ENCODE results near the gene GSK3B.

GSK3B gene

DNA sequence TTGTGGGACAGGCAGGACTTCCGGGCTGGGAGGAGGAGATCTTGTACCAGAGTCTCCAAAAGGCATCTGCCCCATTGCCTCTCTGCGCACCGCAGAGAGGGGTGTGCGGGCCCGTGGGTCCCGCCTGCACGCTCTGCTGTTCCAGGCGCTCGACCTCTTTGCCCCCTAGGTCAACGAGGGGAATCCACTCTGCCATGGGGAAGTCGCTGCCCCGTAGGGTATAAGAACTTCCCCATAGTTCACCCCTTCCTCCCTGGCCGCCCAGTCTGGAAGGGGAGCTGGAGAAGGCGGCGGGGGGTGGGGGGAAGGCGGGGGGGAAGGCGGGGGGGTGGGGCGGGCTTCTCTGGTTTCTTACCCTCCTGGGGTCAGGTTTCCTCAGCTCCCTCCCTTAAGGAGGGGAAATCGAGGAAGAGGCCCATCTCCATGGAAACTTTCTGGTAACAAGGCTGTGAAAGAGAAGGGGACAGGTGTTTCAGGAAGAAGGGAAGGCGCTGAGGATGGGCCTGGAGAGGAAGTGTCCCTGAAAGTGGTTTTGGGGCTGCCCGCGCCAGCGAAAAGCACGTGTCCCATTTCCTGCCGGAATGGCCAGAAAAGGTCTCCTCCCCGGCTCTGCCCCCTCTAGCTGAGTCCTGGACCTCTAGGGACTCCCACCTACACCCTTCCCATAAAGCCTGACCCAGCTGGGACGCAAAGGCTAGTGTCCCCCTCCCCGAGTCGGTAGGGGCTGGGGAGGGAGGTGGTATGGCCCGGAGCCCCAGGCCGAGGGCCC is 284.8 kb downstream of the GSK3B start:
- DNase-seq = peak in 1 of 6 experiments; percentile 49

DNA sequence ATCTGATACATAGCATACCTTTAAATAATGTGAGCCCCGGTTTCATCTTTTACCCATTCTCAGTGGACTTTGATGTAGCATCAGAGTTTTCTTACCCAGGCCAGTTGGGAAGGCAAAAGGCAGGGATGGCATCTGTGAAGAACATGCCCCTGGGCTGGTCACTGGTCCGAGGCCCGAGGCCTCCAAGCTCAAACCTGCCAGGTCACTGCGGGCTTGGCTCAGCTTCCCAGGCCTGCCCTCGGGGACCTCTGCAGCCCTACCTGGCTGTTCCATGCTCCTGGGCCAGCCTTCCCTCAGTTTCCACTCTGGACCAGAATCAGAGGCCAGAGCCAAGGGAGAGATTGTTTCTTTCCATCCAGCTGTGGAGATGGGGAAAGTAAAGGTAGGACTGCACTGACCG is 285.4 kb downstream of the GSK3B start:
- DNase-seq = no peak

DNA sequence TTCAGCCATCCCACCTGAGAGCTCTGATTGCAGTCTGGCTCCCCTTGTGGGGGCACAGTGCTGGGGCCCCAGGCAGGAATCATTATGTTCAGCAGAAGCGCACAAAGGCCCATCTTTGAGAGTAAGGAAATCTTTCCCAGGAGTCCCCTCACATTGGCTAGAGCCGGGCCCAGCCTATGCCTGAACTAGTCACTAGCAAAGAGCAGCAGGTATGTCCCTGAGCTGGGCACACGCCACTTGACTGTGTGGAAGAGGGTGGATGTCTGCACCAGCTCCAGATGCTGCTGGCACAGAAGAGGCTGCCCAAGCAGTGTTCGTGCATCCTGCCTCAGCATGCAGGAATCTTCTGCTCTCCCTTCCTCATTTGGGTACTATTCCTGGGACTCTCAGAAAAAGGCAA is 286.0 kb downstream of the GSK3B start:
- DNase-seq = no peak

DNA sequence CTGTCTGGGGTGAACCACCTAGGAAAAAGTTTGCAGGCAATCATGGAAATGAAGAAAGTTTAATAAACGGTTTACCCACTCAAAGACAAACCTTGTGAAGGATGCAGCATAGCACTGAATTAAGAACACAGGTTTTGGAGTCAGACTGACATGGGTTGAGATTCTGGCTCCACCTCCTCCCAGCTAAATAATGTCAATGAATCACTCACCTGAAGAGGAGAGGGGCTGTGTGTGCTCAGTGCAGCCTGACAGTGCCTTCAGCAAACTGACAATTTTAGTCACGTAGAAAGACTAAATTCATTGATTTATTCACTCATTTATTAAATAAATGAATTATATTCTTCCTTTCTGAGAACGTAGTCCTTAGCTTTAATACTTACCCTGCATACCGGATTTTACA is 293.4 kb downstream of the GSK3B start:
- DNase-seq = no peak

DNA sequence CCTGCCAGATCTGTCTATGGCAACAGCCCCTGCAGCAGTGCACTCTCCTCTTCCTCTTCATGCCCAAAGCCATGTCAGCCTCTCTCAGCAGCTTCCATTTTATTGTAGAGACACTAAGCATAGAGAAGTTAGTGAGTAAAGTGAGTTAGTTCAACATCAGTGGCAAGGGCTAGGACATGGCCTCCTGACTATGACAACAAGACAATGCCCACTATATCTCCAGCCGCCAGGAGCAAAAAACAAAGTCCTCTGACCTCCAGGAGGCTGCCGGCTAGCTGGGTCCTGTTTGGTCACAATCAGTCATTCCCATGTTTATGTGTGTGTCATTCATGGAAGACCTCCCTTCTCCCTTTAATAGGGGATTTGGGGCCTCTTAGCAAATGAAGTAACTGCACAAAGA is 297.5 kb downstream of the GSK3B start:
- no peak for DNase-seq

DNA sequence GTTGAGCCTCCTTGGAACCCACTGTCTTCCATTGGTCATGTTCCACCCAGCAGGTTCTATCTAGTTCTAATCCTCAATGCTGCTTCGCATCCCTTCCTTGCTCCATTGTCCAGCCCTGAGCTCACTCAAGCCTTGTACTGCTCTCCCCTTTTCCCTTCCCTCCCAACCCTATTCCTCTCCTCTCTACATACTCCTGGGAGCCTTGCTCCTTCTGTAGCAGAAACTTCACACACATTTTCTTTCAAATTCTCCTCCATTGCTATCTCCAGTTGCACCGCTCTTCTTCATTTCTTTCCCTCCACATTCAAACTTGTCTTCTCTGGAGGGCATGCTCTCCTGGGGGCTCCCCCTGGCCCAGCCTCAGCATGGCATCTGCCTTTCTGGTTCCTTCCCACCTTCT is 297.9 kb downstream of the GSK3B start:
- DNase-seq = no peak

DNA sequence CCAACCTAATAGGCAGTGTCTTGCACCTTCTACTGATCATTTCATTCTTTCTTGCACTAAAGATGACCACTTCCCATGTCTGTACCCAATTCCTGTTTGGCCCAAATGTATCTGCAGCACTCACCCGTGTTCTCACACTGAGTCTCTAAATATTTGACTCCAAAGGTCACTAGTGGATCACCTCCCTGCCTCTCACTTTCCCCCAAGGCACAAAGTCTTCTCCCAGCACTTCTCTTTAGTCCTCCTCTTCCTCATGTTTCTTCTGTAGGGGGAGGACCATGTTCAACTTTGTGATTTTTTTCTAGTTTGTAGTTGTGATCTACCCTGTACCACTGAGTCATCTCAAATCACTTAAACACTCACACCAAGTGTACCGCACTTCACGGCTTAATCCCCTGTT is 298.4 kb downstream of the GSK3B start:
- DNase-seq = no peak

DNA sequence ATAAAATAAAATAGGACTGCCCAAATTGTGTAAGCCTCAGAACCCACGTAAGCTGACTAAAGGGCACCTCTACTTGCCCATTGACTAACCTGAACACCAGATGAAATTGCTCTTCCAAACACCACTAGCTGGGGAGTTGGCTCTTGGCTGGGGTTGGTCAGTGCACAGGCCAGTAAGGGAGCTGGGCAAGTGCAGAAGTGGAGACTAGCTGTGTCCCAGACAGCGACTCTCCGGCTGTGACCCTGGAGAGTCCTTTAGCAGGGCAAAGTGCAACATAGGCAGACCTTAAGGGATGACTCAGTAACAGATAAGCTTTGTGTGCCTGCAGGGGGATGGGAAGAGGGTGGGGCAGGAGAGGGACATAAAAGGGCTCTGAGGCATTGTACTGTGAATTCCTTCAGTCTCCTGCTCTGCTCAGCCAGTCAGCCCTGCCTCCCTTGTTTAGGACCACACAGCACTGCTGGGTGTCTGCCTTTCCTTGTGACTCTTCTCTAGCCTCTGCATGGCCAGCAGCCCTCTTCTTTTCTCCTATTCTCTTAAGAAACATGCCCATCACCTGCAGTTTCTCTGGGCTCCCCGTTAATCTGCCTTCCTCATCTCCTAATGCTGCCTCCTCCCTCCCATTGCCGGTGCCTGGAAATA is 299.2 kb downstream of the GSK3B start:
- no peak for DNase-seq

DNA sequence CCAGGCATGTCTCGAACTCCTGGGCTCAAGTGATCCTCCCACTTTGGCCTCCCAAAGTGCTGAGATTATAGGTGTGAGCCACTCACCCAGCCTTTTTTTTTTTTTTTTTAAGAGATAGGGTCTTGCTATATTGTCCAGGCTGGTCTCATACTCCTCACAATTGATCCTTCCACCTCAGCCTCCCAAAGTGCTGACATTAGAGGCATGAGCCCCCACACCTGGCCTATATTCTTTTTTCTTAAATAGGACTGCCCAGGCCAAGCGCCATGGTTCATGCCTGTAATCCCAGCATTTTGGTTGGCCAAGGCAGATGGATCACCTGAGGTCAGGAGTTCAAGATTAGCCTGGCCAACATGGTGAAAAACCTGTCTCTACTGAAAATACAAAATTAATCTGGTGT is 299.8 kb downstream of the GSK3B start:
- DNase-seq = no peak

DNA sequence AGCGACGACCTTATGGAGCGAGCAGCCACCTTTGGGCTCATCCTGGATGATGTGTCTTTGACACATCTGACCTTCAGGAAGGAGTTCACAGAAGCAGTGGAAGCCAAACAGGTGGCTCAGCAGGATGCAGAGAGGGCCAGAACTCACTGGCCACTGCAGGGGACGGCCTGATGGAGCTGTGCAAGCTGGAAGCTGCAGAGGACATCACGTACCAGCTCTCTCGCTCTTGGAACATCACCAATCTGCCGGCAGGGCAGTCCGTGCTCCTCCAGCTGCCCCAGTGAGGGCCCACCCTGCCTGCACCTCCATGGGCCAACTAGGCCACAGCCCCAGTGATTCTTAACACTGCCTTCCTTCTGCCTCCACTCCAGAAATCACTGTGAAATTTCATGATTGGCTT is 302.0 kb downstream of the GSK3B start:
- DNase-seq = no peak

DNA sequence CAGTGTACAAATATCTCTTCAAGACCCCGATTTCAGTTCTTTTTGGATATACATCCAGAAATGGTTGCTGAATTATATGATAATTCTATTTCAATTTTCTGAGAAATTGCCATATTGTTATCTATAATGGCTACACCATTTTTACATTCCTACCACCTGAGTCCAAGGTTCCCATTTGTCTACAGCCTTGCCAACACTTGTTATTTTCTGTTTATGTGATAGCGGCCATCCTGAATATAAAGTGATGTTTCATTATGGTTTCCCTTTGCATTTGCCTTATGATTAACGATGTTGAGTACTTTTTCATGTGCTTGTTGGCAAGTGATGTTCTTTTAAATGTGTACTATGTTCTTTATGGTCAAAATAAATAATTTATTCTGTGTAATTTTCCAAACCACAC is 303.9 kb downstream of the GSK3B start:
- no peak for DNase-seq

DNA sequence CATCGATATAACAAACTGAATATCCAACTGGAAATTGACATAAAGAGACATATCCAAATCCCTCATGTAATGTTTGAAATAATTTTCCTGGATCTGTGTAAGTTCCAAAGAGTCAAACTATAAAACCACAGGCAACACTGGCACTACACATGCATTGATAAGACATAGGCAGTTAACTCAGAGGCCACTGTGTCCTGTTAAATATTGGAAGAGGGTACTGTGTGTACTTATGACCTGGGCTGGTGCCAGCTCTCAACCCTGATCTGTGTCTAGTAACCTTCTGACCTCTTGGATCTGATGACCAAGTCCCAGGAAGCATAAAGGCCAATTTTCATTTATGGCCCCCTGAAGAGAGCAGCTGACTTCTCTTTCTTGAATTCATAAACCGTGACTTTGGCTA is 307.8 kb downstream of the GSK3B start:
- DNase-seq = no peak

DNA sequence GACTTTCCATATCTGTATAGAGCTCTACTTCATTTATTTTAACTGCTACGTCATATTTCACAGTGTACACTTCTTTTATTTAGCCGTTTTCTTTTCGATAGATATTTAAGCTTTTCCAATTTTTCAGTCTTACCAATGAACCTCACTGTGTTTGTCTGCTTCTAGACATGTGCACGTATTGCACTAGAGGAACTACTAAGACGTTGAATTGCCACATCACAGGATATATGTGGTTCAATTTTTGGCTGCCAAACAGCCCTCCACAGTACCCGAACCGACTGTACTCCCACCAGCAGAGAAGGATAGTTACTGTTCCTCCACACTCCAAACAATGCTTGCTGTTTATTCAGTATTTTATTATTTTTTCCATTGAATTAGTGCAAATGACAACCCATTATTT is 310.4 kb downstream of the GSK3B start:
- no peak for DNase-seq

DNA sequence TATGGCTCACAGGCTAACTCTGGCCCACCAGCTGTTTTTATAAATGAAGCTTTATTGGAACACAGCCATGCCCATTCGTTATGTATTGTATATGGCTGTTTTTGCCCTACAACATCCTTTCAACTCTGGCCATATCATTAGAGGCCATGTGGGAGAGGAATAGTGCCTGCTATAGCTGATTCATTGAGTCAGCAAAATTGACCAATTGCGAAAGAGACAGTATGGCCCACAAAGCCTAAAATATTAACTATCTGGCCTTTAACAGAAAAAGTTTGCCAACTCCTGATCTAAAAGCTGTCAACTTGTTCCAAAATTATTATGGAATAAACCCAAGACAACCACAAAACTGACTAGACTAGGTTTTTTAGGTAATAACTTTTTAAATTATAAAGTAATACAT is 311.0 kb downstream of the GSK3B start:
- DNase-seq = no peak

DNA sequence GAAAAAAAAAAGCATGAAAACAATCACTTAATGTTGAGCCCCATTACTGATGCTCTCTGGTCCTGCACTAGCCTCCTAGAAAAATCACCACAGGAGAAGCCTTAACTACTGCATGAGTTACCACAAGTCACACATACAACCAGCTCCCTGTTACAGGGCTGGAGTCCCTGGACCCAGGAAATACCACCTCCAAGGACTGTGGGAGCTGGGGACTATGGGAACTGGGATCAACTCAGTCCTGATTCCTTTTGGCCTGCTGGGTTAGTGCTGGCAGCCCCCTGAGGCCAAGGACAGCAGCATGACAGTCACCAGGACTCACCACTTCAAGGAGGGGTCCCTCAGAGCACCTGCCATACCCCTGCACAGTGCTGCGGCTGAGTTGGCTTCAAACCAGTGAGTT is 311.8 kb downstream of the GSK3B start:
- no peak for DNase-seq

DNA sequence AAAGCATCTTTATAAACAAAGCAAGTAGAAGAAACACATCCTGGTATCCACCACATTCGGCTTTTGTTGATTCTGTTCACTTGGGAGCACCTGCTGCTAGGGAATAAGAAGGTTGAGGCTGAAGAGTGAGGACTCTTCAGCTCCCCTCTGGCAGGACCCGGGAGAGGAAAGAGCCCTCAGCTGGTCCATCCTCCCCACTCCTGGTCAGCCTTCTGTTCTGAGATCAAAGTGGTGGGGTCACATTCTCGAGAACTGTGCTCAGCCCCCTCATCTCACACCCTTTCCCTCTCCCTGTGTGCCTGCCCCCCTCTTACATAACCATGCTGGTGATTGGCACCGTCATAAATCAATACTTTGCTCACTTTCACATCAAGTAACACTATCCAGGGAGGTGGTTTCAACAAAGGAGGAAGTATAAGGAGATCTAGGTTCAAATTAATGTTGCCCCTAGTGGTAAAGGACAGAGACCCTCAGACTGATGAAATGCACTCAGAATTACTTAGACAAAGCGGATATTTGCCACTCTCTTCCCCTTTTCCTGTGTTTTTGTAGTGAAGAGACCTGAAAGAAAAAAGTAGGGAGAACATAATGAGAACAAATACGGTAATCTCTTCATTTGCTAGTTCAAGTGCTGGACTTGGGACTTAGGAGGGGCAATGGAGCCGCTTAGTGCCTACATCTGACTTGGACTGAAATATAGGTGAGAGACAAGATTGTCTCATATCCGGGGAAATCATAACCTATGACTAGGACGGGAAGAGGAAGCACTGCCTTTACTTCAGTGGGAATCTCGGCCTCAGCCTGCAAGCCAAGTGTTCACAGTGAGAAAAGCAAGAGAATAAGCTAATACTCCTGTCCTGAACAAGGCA is 312.7 kb downstream of the GSK3B start, which contains the start of gene NR1I2:
Gene NR1I2, plus strand, starts transcription at position 772 of the 869 bp plus-strand sequence.
- no peak for DNase-seq

DNA sequence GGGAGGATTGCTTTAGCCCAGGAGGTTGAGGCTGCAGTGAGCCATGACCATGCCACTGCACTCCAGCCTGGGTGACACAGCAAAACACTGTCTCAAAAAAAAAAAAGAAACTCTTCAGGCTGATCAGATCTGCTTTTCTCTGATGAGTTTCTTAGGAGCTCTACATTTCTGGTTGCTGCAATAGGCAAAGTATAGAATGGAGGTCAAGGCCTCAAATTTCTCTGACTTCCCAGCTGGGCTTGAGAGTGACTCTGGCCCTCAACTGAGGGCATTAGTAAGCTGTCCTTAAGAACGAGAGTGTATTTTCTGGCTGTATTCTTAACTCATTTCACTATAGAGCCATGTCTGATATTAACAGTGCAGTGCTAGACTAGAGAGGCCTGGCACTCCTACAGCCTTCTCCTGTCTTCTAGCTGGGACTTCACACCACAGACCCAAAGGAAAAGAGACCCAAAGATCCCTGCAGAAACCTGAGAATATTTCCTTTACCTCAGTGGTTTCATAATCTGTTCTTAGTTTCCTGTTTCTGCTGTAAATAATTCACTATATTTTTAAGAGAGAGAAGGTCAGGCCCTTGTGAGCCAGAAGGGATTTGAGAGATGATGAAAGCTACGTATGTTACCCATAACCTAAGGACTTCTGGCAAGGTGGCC is 314.4 kb downstream of the GSK3B start:
- DNase-seq = no peak

DNA sequence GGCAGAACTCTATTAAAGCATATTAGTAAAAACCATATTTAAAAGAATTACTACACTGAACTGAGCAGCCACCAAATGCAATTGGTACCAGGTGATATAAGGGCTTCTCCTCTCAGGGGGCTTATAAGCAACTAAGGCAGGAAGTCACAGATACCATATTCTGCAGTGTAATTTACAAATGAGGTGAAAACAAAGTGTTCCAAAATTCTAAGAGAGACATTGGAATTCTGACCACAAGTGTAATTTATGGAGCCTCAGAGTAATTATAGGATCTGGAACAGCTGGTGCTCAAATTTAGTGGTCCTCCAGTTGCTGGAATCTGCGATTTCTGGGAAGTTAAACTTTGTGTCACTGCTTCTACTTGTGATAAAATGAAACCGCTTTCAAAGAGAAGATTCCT is 315.4 kb downstream of the GSK3B start:
- DNase-seq = no peak

DNA sequence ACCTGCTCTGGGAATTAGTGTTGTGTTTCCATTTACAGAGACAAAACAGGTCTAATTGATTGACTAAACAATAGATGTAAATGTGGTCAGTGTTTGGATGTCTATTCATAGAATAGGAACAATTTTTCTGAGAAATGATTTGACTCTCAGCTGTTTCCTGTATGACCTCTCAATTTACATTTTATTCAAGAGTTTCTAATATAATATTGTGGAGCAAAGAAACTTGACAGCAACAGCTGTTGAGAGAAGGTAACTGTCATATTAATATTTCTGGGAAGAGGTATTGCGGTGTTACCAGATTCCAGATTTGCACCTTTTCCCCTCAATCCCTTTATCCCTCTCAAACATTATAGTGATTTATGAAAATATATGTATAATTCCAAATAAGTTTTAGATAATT is 316.1 kb downstream of the GSK3B start:
- DNase-seq = no peak

DNA sequence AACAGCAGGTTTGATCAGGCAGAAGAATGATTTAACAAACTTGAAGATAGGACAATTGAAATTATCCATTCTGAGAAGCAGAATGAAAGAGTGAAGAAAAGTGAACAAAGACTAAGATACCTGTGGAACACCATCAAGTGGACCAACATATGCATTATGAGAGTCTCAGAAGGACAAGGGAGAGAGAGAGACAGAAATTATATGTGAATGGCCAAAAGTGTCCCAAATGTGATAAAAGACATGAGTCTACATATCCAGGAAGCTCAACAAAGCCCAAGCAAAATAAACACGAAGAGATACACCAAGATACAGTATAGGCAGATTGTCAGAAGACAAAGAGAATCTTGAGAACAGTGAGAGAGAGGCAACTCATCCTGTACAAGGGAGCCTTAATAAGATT is 317.9 kb downstream of the GSK3B start:
- DNase-seq = no peak

DNA sequence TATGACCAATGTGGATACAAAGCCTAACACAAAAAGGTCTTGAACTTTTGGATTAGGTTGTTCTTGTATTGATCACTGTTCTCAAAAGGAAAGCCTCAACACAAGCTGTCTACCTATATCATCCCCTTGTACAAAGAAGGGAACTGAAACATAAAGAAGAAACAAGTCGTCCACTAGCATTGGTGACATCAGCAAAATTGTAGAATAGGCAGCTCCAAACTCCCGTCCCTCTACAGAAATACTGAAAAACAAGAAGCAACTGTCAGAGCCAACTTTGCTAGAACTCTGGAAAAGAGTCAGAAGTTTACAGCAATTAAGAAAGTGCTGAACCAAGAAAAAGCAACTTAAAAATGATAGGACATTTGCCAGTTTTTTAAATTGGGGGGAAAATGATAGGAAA is 319.8 kb downstream of the GSK3B start:
- no peak for DNase-seq
